ENCODE data around the gene RAD51AP2. TPM values are rescaled to one million over a fixed set of nuclear protein-coding genes. Genes with fewer than 3 reads are reported as not detected.
"Not testable (repeated sequence)": the region's sequence is repeated elsewhere in the genome, so short reads cannot be mapped to it uniquely, and the experiment has no call there.

The RAD51AP2 gene
- total RNA-seq, 1 donor from 2014 or later = not detected

DNA sequence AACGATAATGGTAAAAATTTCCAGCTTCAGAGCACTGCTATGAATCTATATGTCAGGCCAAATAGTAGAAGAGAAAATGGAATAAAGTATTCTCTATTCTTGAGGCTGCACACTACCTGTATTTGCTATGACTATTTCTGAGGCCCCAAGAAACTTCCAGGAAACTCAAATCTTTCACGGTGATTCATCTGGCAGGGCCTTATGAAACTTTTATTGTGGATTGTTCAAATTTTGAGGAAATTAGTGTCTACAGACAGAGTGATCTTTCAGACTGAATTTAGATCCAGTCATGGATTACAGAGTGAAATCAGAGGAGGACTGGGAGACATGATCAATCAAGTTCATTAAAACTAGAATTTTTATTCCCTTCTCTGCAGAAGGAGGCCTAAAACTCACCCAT lies 18.2 kb upstream of the RAD51AP2 start:
- no peak for DNase-seq

GRCh38 chr2:17533546-17533945 lies 15.3 kb upstream of the RAD51AP2 start:
- no peak for DNase-seq

DNA sequence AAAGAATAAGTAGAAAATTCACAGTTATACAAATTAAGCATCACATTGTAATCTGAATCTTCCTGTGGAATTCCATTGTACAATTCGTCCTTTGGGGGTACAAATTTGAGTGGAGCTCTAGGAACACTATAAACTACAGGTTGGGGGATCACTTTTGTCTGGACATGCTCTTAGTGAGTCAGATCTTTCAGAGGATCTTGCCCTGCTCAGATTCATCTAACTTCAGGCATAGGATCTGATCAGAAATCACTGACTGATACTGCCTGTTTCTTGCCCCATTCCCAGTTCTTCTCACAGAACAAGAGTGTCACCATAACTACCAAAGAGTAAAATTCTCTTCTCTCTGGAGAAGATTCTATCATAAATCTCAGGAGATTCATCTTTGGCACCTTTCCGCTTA lies 11.5 kb upstream of the RAD51AP2 start:
- DNase-seq = no peak

GRCh38 chr2:17522303-17522702 lies 4.1 kb upstream of the RAD51AP2 start:
- no peak for DNase-seq

- no peak for DNase-seq
These were observed 3.4 kb upstream of the RAD51AP2 start for GRCh38 chr2:17521621-17522020.

- no peak for DNase-seq
These were observed 2.5 kb upstream of the RAD51AP2 start for GRCh38 chr2:17520761-17521160.

GRCh38 chr2:17519486-17519885 lies 1.2 kb upstream of the RAD51AP2 start:
- no peak for DNase-seq

DNA sequence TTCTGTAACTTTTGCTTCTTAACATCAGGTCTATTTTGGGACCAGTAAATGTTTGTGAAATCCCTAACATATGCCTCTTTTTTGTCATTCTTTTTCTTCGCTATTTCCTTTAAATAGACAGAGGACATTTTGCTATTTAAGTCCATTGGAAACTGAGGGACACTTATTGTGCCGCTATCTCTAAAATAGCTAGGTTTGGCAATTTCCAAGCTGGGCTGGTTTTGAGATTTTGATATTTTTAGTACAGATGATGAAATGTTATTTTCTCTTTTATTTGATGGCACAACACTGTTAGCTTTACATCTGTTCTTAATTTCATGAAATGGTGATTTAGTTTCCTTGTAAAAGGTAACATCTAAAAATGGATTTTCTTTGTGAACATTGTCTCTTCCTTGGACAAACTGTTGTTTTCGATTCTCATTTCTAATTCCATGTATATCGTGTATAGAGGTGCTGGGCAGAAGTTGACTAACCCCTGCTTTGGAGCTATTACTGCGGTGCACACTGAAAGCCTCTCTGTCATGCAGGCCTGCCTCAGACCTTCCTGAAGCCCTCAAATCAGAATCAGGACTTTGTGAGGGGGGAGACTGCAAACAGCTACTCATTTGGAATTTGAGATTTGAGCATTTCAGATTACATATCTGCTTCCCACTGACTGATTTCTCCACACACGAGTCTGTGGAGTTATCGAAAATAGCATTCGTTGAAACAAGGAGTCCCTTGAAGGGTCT lies 594 bp downstream of the RAD51AP2 start:
- no peak for DNase-seq

- DNase-seq = no peak
These were observed 2.6 kb downstream of the RAD51AP2 start for GRCh38 chr2:17515652-17516051.

DNA sequence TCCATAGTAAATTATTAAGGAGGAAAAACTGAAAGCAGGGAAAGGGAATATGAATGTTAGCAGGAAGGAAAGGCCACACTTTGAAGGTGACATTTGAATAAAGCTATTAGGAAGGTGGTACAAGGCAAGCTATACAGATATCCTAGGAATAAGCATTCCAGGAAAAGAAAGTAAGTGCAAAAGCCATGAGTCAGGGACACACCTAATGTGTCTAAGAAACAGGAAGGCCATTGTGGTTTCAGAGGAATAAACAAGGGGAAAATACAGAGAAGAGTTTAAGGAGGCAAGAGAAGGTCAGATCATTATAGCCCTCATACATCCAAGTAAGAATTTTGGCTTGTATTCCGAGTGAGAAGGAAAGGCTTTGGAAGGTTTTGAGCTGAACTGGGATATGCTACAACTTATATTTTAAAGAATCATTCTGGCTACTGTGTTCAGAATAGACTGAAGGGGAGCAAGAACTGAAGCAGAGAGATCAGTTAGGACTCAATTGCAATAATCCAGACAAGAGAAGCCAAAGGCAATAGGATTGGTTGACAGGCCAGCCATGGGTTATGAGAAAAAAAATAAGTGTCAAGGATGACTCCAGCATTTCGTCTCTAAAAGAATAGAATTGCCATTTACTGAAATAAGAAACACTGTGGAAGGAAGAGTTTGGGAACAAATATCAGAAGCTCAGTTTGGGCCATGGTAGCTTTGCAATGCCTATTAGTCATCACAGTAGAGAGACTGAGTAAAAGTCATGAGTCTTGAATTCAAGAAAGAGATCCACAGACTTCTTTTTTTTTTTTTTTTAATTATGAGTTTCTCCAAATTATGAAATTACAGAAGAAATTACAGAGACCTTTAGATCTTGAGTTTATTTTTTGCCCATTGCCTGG lies 11.3 kb downstream of the RAD51AP2 start:
- no peak for DNase-seq

GRCh38 chr2:17497718-17498117 lies 20.5 kb downstream of the RAD51AP2 start:
- DNase-seq = no peak

DNA sequence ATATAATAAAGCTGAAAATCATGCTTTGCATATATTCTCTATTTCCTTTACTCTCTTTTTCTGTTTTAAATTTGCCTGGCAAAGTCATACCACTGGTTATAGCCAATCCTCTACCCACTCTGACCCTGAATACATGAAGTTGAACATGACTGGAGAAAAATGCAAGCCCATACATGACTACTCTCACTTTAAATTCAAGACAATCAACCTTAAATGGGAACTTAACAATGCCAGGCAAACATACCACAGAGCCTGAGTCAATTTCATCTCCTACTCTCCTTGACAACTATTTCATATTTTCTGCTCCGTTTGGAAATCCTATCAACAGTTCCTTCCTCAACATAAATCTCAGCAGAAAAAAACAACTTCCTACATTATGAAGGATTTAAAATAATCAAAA lies 22.6 kb downstream of the RAD51AP2 start:
- no peak for DNase-seq

- DNase-seq = not testable (repeated sequence)
These were observed 28.1 kb downstream of the RAD51AP2 start for GRCh38 chr2:17490165-17490564.

DNA sequence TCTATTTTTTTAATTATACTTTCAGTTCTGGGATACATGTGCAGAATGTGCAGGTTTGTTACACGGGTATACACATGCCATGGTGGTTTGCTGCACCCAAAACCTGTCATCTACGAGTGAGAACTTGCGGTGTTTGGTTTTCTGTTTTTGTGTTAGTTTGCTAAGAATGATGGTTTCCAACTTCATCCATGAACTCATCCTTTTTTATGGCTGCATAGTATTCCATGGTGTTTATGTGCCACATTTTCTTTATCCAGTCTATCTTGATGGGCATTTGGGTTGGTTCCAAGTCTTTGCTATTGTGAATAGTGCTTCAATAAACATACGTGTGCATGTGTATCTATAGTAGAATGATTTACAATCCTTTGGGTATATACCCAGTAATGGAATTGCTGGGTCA lies 29.6 kb downstream of the RAD51AP2 start:
- DNase-seq = not testable (repeated sequence)

GRCh38 chr2:17483496-17483895 lies 34.7 kb downstream of the RAD51AP2 start:
- no peak for DNase-seq

GRCh38 chr2:17482651-17483050 lies 35.6 kb downstream of the RAD51AP2 start:
- DNase-seq = no peak

- no peak for DNase-seq
These were observed 38.4 kb downstream of the RAD51AP2 start for GRCh38 chr2:17479875-17480274.

DNA sequence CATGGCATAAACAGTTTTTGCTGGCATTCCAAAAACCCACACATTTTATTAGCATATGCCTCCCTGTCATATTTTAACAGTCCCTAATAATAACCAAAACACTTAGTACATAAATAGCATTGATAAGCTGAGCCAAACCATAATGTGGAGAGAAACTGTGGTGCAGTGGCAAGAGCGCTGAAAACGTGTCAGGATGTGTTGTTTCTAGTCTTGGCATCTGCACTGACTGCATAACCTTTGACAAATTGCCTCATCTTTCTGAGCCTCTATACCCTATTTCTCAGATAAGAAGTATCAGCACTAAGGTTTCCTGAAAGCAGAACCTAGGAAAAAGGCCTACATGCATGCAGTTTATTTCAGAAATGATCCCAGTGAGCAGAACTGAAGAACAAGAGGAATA lies 41.4 kb downstream of the RAD51AP2 start:
- DNase-seq = no peak

DNA sequence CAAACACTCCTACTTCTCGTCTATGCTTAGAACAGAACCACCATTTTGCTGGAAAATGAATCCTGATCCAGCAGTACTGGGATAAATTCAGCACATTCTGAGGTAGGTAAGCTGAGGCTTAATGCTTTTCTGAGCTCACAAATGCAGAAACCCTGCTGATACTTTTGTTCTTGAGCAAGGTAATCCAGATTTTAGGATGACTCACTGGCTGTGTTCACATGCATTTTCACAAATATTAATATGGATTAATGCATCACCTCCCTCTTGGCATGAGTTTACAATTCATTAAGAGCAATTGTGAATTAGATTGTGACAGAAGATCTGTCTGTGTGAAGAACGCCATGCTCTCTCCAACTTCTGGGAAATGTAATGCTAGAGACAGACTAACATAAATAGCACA lies 42.2 kb downstream of the RAD51AP2 start:
- DNase-seq = no peak

GRCh38 chr2:17475286-17475685 lies 43.0 kb downstream of the RAD51AP2 start:
- DNase-seq = no peak

DNA sequence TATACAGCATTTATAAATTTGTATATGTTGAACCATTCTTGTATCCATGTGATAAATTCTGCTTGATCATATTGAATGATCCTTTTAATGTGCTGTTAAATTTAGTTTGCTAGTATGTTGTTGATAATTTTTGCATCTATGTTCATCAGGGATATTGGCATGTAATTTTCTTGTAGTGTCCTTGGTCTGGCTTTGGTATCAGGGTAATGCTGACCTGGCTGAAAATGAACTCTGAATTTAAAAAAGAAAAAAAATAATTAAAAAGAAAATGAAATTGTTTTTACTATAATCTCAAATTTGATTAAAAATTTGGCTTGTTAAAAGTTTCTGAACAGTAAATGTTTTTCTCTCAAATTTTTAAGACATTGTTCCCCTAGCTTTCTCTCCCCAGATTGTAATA lies 46.3 kb downstream of the RAD51AP2 start:
- no peak for DNase-seq

DNA sequence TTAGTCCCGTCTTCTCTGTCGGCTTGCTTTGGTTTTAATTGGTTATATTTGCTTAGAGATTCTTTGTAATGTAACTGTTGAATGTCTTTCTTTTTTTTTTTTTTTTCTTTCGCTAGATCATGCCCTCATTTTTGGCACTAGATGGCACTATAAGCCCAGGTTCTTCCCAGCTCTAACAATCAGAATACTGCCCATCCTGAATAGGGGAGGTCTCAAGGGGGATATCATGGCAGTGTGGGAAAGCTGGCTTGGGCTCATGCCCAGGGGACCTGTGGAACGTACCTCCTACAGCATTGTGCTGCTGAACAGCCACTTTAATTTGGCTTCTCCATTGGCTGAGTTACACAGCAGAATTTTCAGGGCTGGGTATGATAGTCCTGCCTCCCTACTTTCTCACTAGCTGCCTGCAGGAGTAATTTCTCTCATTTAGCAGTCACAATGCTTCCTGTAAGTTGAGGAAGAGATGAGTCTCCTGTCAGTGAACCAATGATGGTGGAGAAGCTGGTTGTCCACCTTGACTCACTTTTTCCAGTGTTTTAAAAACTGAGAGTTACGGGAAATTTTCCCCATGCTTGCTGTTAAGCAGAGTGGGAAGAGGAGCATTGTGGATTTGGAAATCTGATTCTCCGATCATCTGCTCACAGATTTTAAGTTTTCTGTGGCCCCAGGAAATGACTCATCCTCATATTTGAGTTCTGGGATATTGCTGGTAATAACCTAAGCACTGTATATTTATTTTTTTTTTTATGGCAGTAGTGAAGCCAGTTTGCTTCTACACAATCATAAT lies 47.2 kb downstream of the RAD51AP2 start:
- DNase-seq = peak; percentile 18

DNA sequence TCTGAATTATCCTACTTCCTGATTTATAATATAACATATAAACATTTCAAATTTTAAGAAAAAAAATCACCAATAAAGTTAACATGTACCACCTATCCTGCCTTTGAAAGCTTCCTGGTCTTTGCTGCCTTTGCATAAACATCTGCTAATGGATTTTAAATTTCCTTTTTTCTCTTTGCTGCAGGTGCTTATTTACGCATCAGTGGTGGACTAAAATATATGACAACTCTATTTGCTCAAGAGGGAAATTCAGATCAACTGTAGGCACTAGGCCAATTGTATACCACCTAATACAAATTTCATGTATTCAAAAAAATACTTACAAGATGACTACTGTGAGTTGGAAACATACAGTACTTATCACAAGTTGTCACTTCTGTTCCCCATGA lies 57.2 kb downstream of the RAD51AP2 start:
- no peak for DNase-seq
